OCI-LY7 (cell line): ENCODE measurements around the gene C22orf42. TPM values are rescaled to one million over a fixed set of nuclear protein-coding genes. Genes with fewer than 3 reads are reported as not detected.
"Not testable (repeated sequence)": the region's sequence is repeated elsewhere in the genome, so short reads cannot be mapped to it uniquely, and the experiment has no call there.

Experiments
- BruUV-seq: library from RNA; stranded (reverse); fragments of 400-500 nt; replicated peaks from 2 replicates; lab custom pipeline; 2021; lab: Mats Ljungman, UMichigan
- CTCF ChIA-PET: fragments of 300-600 bp; sonication (Branson Sonifier 250); formaldehyde crosslinking; loops from one replicate; lab custom pipeline; 2022; ENCODE audit warnings: antibody characterized with exemption; ENCODE audit not compliant: unreplicated experiment; lab: Charles Lee
- POLR2A ChIA-PET: fragments of 300-600 bp; sonication (Branson Sonifier 250); formaldehyde crosslinking; loops from one replicate; lab custom pipeline; 2022; ENCODE audit warnings: antibody characterized with exemption; lab: Charles Lee
- DNase-seq: peaks from one replicate; pipeline ENCODE4 v3.0.0-alpha.2; 2015; ENCODE audit warnings: low spot score
- H2AFZ ChIP-seq: fragments of 200-600 bp; sonication (generic), shearing (Covaris generic); 2 replicates; pipeline ENCODE4 v1.6.1; 2014; ENCODE audit warnings: mild to moderate bottlenecking, antibody characterized with exemption, low read length, moderate library complexity
- H3K27ac ChIP-seq: fragments of 200-600 bp; sonication (generic); 2 replicates; pipeline ENCODE4 v1.5.1; 2014; ENCODE audit warnings: mixed run types, low read depth, mild to moderate bottlenecking, moderate library complexity, low read length, inconsistent platforms; ENCODE audit not compliant: poor library complexity, severe bottlenecking
- H3K36me3 ChIP-seq: fragments of 200-600 bp; sonication (generic); 2 replicates; pipeline ENCODE4 v1.6.1; 2014; ENCODE audit warnings: mild to moderate bottlenecking, antibody characterized with exemption, low read length, moderate library complexity, mixed read lengths; ENCODE audit not compliant: insufficient read depth
- H3K4me1 ChIP-seq: fragments of 200-600 bp; sonication (generic); 2 replicates; pipeline ENCODE4 v1.5.1; 2014; ENCODE audit warnings: mild to moderate bottlenecking, low read length; ENCODE audit not compliant: insufficient read depth, poor library complexity, severe bottlenecking
- H3K4me2 ChIP-seq: fragments of 200-600 bp; sonication (generic); 2 replicates; pipeline ENCODE4 v1.6.1; 2014; ENCODE audit warnings: mild to moderate bottlenecking, low read length
- H3K4me3 ChIP-seq: fragments of 200-600 bp; sonication (generic); 2 replicates; pipeline ENCODE4 v1.5.1; 2014; ENCODE audit warnings: mild to moderate bottlenecking, low read depth, low read length; ENCODE audit not compliant: poor library complexity, severe bottlenecking
- H3K79me2 ChIP-seq: fragments of 200-600 bp; sonication (generic); 2 replicates; pipeline ENCODE4 v1.6.1; 2016; ENCODE audit warnings: low read depth, mild to moderate bottlenecking, low read length, moderate library complexity, mixed read lengths; ENCODE audit not compliant: insufficient read depth
- H3K9me2 ChIP-seq: fragments of 200-600 bp; sonication (generic); 2 replicates; pipeline ENCODE4 v1.6.1; 2016; ENCODE audit warnings: mild to moderate bottlenecking, low read length, mixed read lengths; ENCODE audit not compliant: insufficient read depth
- H3K9me3 ChIP-seq: fragments of 200-600 bp; sonication (generic); 2 replicates; pipeline ENCODE4 v1.6.1; 2014; ENCODE audit warnings: mild to moderate bottlenecking, mixed run types, low read length, mixed read lengths
- H4K20me1 ChIP-seq: fragments of 200-600 bp; sonication (generic); 2 replicates; pipeline ENCODE4 v1.6.1; 2014; ENCODE audit warnings: mild to moderate bottlenecking, antibody characterized with exemption, low read length, moderate library complexity, mixed read lengths; ENCODE audit not compliant: insufficient read depth
- intact Hi-C: fragments of 100-400 bp; cut with micrococcal nuclease; formaldehyde crosslinking; loops from one replicate; pipeline ENCODE4 v1.10.0; 2022; ENCODE audit not compliant: unreplicated experiment
- total RNA-seq, 2 experiments: library from RNA; depleted of rRNA in 1 of 2; stranded (reverse); fragments of >200 nt in 1 of 2; shearing (Covaris generic) in 1 of 2; gene quantifications; 2 replicates each; pipeline ENCODE4 v1.2.3, GENCODE V29; 2014 to 2022

C22orf42 gene
- total RNA-seq, 2 experiments from 2014 or later: not detected

DNA sequence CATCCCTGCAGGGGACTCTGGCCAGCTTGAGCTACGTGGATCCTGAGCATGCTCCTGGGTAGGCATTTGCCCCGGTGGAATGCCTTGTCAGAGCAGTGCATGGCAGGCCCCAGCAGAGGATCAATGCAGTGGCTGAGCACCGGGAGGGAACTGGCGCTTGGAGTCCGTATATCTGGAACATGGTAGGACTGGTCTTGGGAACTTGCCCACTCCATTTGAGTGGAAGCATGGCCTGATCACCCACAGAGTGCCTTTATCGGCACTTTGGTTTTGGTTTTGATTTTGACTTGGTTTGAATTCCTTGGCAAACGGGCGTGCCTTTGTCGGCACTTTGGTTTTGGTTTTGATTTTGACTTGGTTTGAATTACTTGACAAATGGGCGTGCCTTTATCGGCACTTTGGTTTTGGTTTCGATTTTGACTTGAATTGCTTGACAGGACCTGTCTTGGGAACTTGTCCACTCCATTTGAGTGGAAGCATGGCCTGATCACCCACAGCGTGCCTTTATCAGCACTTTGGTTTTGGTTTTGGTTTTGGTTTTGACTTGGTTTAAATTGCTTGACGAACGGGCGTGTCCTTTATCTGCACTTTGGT lies 21.3 kb downstream of the C22orf42 start:
- H3K36me3 ChIP-seq, H3K4me1 ChIP-seq, CTCF ChIA-PET, BruUV-seq, H3K79me2 ChIP-seq, H3K9me3 ChIP-seq, H4K20me1 ChIP-seq, H3K9me2 ChIP-seq, H3K27ac ChIP-seq, intact Hi-C loops: not testable (repeated sequence)
- Histone ChIP-seq H2AFZ (peak overlapping the region; percentile 93), H3K4me3 (peak overlapping the region; percentile 63), H3K4me2 (peak overlapping the region; percentile 72)
- peak; percentile 57 for DNase-seq
- POLR2A ChIA-PET: interaction anchor here (0.6 kb wide), 1 partner anchor 63 kb away, joined by 3 read pairs; no protein-coding TSS in a partner anchor

GRCh38 chr22:32136881-32137280 lies 22.2 kb downstream of the C22orf42 start:
- DNase-seq, H3K27ac ChIP-seq, intact Hi-C loops: not testable (repeated sequence)

GRCh38 chr22:32135958-32136357 lies 23.1 kb downstream of the C22orf42 start:
- H3K27ac ChIP-seq, H3K79me2 ChIP-seq, H3K36me3 ChIP-seq, H3K9me2 ChIP-seq, H2AFZ ChIP-seq, H3K4me1 ChIP-seq, H3K4me2 ChIP-seq, CTCF ChIA-PET, H3K9me3 ChIP-seq, POLR2A ChIA-PET, DNase-seq, intact Hi-C loops, H3K4me3 ChIP-seq, H4K20me1 ChIP-seq, BruUV-seq: not testable (repeated sequence)

More at GRCh38 chr22:32136881-32137280, 22.2 kb downstream of the C22orf42 start:
- POLR2A ChIA-PET, H3K4me1 ChIP-seq, BruUV-seq, H4K20me1 ChIP-seq, H3K79me2 ChIP-seq, H3K36me3 ChIP-seq, H3K4me2 ChIP-seq, H3K4me3 ChIP-seq, H2AFZ ChIP-seq, H3K9me3 ChIP-seq, H3K9me2 ChIP-seq: not testable (repeated sequence)
- CTCF ChIA-PET: interaction anchor here (0.5 kb wide), 1 partner anchor 22 kb away, joined by 4 read pairs; no protein-coding TSS in a partner anchor

GRCh38 chr22:32134796-32135195 lies 24.3 kb downstream of the C22orf42 start:
- H4K20me1 ChIP-seq, intact Hi-C loops, H3K9me2 ChIP-seq, H3K36me3 ChIP-seq, H3K27ac ChIP-seq, DNase-seq, H3K4me2 ChIP-seq, CTCF ChIA-PET, H2AFZ ChIP-seq, H3K79me2 ChIP-seq, BruUV-seq, H3K4me1 ChIP-seq, POLR2A ChIA-PET, H3K4me3 ChIP-seq, H3K9me3 ChIP-seq: not testable (repeated sequence)
